ENCODE results near the gene METAP1. TPM values are rescaled to one million over a fixed set of nuclear protein-coding genes. Genes with fewer than 3 reads are reported as not detected.

The METAP1 gene
- total RNA-seq, 2 experiments from 2014 or later = 42.6 to 52.8 TPM

- TF ChIP-seq CTCF (conservative IDR thresholded peaks at IDR 0.05; ENCODE audit: low read length) (no peak), EZH2phosphoT487 (IDR thresholded peaks at IDR 0.05; ENCODE audit: borderline replicate concordance, low read depth, low read length) (no peak)
- Histone ChIP-seq H3K4me1 (ENCODE audit: insufficient read depth, low read length, poor library complexity, severe bottlenecking) (no peaks in the 10 kb centered on the region), H3K36me3 (ENCODE audit: insufficient read depth, low read length) (peaks cover 96% of the 10 kb centered on the region), H3K27ac (ENCODE audit: low read depth, low read length, poor library complexity, severe bottlenecking) (no peak overlapping the region), H3K4me3 (ENCODE audit: low read depth, low read length, poor library complexity, severe bottlenecking) (no peak overlapping the region), H3K79me2 (ENCODE audit: insufficient read depth, low read depth, low read length) (no peaks in the 10 kb centered on the region), H3K9me2 (ENCODE audit: insufficient read depth, low read length) (no peaks in the 10 kb centered on the region), H4K20me1 (ENCODE audit: insufficient read depth, low read length) (no peaks in the 10 kb centered on the region), H3K9me3 (ENCODE audit: low read length) (no peaks in the 10 kb centered on the region), H2AFZ (ENCODE audit: low read length) (no peak overlapping the region), H3K4me2 (ENCODE audit: low read length) (no peak overlapping the region)
- CTCF ChIA-PET (ENCODE audit: unreplicated experiment) = no interaction called here
- intact Hi-C loops (cut with micrococcal nuclease; ENCODE audit: unreplicated experiment) = no loop called here
- POLR2A ChIA-PET = no interaction called here
- no peak for DNase-seq (ENCODE audit: low spot score)
- BruUV-seq (replicated peaks) = no TSS peak
Measured at GRCh38 chr4:99076292-99076976, 80.9 kb downstream of the METAP1 start.

- ChIA-PET CTCF (ENCODE audit: unreplicated experiment) (no interaction called here), POLR2A (no interaction called here)
- TF ChIP-seq EZH2phosphoT487 (IDR thresholded peaks at IDR 0.05; ENCODE audit: borderline replicate concordance, low read depth, low read length) (no peak), CTCF (conservative IDR thresholded peaks at IDR 0.05; ENCODE audit: low read length) (no peak)
- peaks cover 96% of the 10 kb centered on the region for H3K36me3 ChIP-seq (ENCODE audit: insufficient read depth, low read length)
- no peaks in the 10 kb centered on the region for H3K9me3 ChIP-seq (ENCODE audit: low read length)
- intact Hi-C loops (cut with micrococcal nuclease; ENCODE audit: unreplicated experiment) = no loop called here
- no peaks in the 10 kb centered on the region for H3K4me1 ChIP-seq (ENCODE audit: insufficient read depth, low read length, poor library complexity, severe bottlenecking)
- BruUV-seq (replicated peaks) = no TSS peak
- H3K4me2 ChIP-seq (ENCODE audit: low read length) = no peak overlapping the region
- H2AFZ ChIP-seq (ENCODE audit: low read length) = no peak overlapping the region
- H3K27ac ChIP-seq (ENCODE audit: low read depth, low read length, poor library complexity, severe bottlenecking) = no peak overlapping the region
- no peaks in the 10 kb centered on the region for H3K9me2 ChIP-seq (ENCODE audit: insufficient read depth, low read length)
- H4K20me1 ChIP-seq (ENCODE audit: insufficient read depth, low read length) = no peaks in the 10 kb centered on the region
- no peak for DNase-seq (ENCODE audit: low spot score)
- H3K79me2 ChIP-seq (ENCODE audit: insufficient read depth, low read depth, low read length) = no peaks in the 10 kb centered on the region
- no peak overlapping the region for H3K4me3 ChIP-seq (ENCODE audit: low read depth, low read length, poor library complexity, severe bottlenecking)
Measured at GRCh38 chr4:99077177-99077576, 81.7 kb downstream of the METAP1 start.

GRCh38 chr4:99078336-99078735, 82.8 kb downstream of the METAP1 start:
- H4K20me1 ChIP-seq (ENCODE audit: insufficient read depth, low read length) = no peaks in the 10 kb centered on the region
- H3K36me3 ChIP-seq (ENCODE audit: insufficient read depth, low read length) = peaks cover 97% of the 10 kb centered on the region
- ChIA-PET CTCF (ENCODE audit: unreplicated experiment) (no interaction called here), POLR2A (interaction anchor here (1.1 kb wide), 1 partner anchor 935 kb away, joined by 3 read pairs; the partner anchor contains the start of gene STPG2)
- H3K9me3 ChIP-seq (ENCODE audit: low read length) = no peaks in the 10 kb centered on the region
- intact Hi-C loops (cut with micrococcal nuclease; ENCODE audit: unreplicated experiment) = no loop called here
- no peak for TF ChIP-seq EZH2phosphoT487 (IDR thresholded peaks at IDR 0.05; ENCODE audit: borderline replicate concordance, low read depth, low read length)
- no peak for TF ChIP-seq CTCF (conservative IDR thresholded peaks at IDR 0.05; ENCODE audit: low read length)
- DNase-seq (ENCODE audit: low spot score) = no peak
- H2AFZ ChIP-seq (ENCODE audit: low read length) = no peak overlapping the region
- H3K27ac ChIP-seq (ENCODE audit: low read depth, low read length, poor library complexity, severe bottlenecking) = no peak overlapping the region
- H3K9me2 ChIP-seq (ENCODE audit: insufficient read depth, low read length) = no peaks in the 10 kb centered on the region
- H3K4me1 ChIP-seq (ENCODE audit: insufficient read depth, low read length, poor library complexity, severe bottlenecking) = no peaks in the 10 kb centered on the region
- no TSS peak for BruUV-seq (replicated peaks)
- no peak overlapping the region for H3K4me3 ChIP-seq (ENCODE audit: low read depth, low read length, poor library complexity, severe bottlenecking)
- H3K79me2 ChIP-seq (ENCODE audit: insufficient read depth, low read depth, low read length) = no peaks in the 10 kb centered on the region
- H3K4me2 ChIP-seq (ENCODE audit: low read length) = no peak overlapping the region

All from OCI-LY7 (cell line).